Transverse colon (tissue), 4 donors: ENCODE data around the gene PDE7B.

ENCODE experiments used
- CTCF ChIP-seq, 5 experiments: fragments of 200-600 bp in 3 of 5; fragments of 450-650 bp in 2 of 5; sonication (generic) in 3 of 5; IDR thresholded peaks; 1 replicate in 2 of 5; 2 replicates in 3 of 5; pipeline ENCODE4 v1.5.1; 2016 to 2017; ENCODE audit warnings: antibody characterized with exemption in 5 of 5, inconsistent platforms in 3 of 5, mild to moderate bottlenecking in 2 of 5, moderate library complexity in 1 of 5
- EP300 ChIP-seq: sonication (generic); formaldehyde crosslinking; IDR thresholded peaks from one replicate; pipeline ENCODE4 v1.6.1; 2017; ENCODE audit warnings: antibody characterized with exemption, low read depth
- POLR2A ChIP-seq: fragments of 450-650 bp; IDR thresholded peaks from one replicate; pipeline ENCODE4 v1.6.1; 2016; ENCODE audit warnings: antibody characterized with exemption, mild to moderate bottlenecking, moderate library complexity
- POLR2AphosphoS5 ChIP-seq, 3 donors: sonication (generic); formaldehyde crosslinking; IDR thresholded peaks; one replicate each; pipeline ENCODE4 v1.6.1; 2016; ENCODE audit warnings: antibody characterized with exemption in 3 of 3

GRCh38 chr6:135921188-135921587 lies 69.7 kb downstream of the PDE7B start:
- TF ChIP-seq CTCF (IDR thresholded peaks at IDR 0.05) (no peak), POLR2AphosphoS5 (IDR thresholded peaks at IDR 0.05) (no peak), POLR2A (no peak), EP300 (no peak)
